ENCODE data around the gene SBF2.

The SBF2 gene

GRCh38 chr11:9738116-9738515 lies 555.9 kb downstream of the SBF2 start:
- Histone ChIP-seq H3K27ac (ENCODE audit: low read length) (no peak overlapping the region), H3K4me1 (ENCODE audit: control insufficient read depth, insufficient read depth, low read length) (no peaks in the 10 kb centered on the region), H3K4me3 (ENCODE audit: low read length in 2 of 2) (no peak overlapping the region), H3K36me3 (ENCODE audit: control insufficient read depth in 2 of 2, insufficient read depth in 2 of 2, low read length in 2 of 2) (peaks cover 28 to 30% of the 10 kb centered on the region in 2 donors), H3K9me3 (ENCODE audit: control insufficient read depth in 2 of 2, low read length in 2 of 2) (no peaks in the 10 kb centered on the region), H3K27me3 (ENCODE audit: control insufficient read depth in 1 of 2, insufficient read depth in 2 of 2, low read length in 2 of 2) (no peaks in the 10 kb centered on the region), H3K9ac (ENCODE audit: low read length in 2 of 2) (no peak overlapping the region)

GRCh38 chr11:9736365-9736764 lies 557.7 kb downstream of the SBF2 start:
- H3K27ac ChIP-seq (ENCODE audit: low read length) = no peak overlapping the region

GRCh38 chr11:9735919-9736318 lies 558.1 kb downstream of the SBF2 start:
- H3K4me3 ChIP-seq (ENCODE audit: low read length in 2 of 2) = no peak overlapping the region
- no peaks in the 10 kb centered on the region for H3K4me1 ChIP-seq (ENCODE audit: control insufficient read depth, insufficient read depth, low read length)
- H3K9me3 ChIP-seq (ENCODE audit: control insufficient read depth in 2 of 2, low read length in 2 of 2) = no peaks in the 10 kb centered on the region
- H3K27ac ChIP-seq (ENCODE audit: low read length) = no peak overlapping the region
- no peaks in the 10 kb centered on the region for H3K27me3 ChIP-seq (ENCODE audit: control insufficient read depth in 1 of 2, insufficient read depth in 2 of 2, low read length in 2 of 2)
- H3K9ac ChIP-seq (ENCODE audit: low read length in 2 of 2) = no peak overlapping the region
- H3K36me3 ChIP-seq (ENCODE audit: control insufficient read depth in 2 of 2, insufficient read depth in 2 of 2, low read length in 2 of 2) = peaks cover 35 to 36% of the 10 kb centered on the region in 2 donors

More at GRCh38 chr11:9736365-9736764, 557.7 kb downstream of the SBF2 start:
- H3K9ac ChIP-seq (ENCODE audit: low read length in 2 of 2) = no peak overlapping the region
- H3K9me3 ChIP-seq (ENCODE audit: control insufficient read depth in 2 of 2, low read length in 2 of 2) = no peaks in the 10 kb centered on the region
- H3K27me3 ChIP-seq (ENCODE audit: control insufficient read depth in 1 of 2, insufficient read depth in 2 of 2, low read length in 2 of 2) = no peaks in the 10 kb centered on the region
- peaks cover 36% of the 10 kb centered on the region in 2 donors for H3K36me3 ChIP-seq (ENCODE audit: control insufficient read depth in 2 of 2, insufficient read depth in 2 of 2, low read length in 2 of 2)
- no peaks in the 10 kb centered on the region for H3K4me1 ChIP-seq (ENCODE audit: control insufficient read depth, insufficient read depth, low read length)
- no peak overlapping the region for H3K4me3 ChIP-seq (ENCODE audit: low read length in 2 of 2)

- Histone ChIP-seq H3K27me3 (ENCODE audit: control insufficient read depth in 1 of 2, insufficient read depth in 2 of 2, low read length in 2 of 2) (no peaks in the 10 kb centered on the region), H3K36me3 (ENCODE audit: control insufficient read depth in 2 of 2, insufficient read depth in 2 of 2, low read length in 2 of 2) (peaks cover 28 to 31% of the 10 kb centered on the region in 2 donors), H3K4me3 (ENCODE audit: low read length in 2 of 2) (no peak overlapping the region), H3K27ac (ENCODE audit: low read length) (no peak overlapping the region), H3K9me3 (ENCODE audit: control insufficient read depth in 2 of 2, low read length in 2 of 2) (no peaks in the 10 kb centered on the region), H3K9ac (ENCODE audit: low read length in 2 of 2) (no peak overlapping the region), H3K4me1 (ENCODE audit: control insufficient read depth, insufficient read depth, low read length) (no peaks in the 10 kb centered on the region)
Measured at GRCh38 chr11:9735236-9735635, 558.8 kb downstream of the SBF2 start.

GRCh38 chr11:9733212-9733611 lies 560.8 kb downstream of the SBF2 start:
- Histone ChIP-seq H3K9ac (ENCODE audit: low read length in 2 of 2) (no peak overlapping the region), H3K27me3 (ENCODE audit: control insufficient read depth in 1 of 2, insufficient read depth in 2 of 2, low read length in 2 of 2) (no peaks in the 10 kb centered on the region), H3K9me3 (ENCODE audit: control insufficient read depth in 2 of 2, low read length in 2 of 2) (no peaks in the 10 kb centered on the region), H3K4me3 (ENCODE audit: low read length in 2 of 2) (no peak overlapping the region), H3K36me3 (ENCODE audit: control insufficient read depth in 2 of 2, insufficient read depth in 2 of 2, low read length in 2 of 2) (peaks cover 17 to 26% of the 10 kb centered on the region in 2 donors), H3K27ac (ENCODE audit: low read length) (no peak overlapping the region), H3K4me1 (ENCODE audit: control insufficient read depth, insufficient read depth, low read length) (no peaks in the 10 kb centered on the region)

GRCh38 chr11:9732453-9732852 lies 561.6 kb downstream of the SBF2 start:
- Histone ChIP-seq H3K9me3 (ENCODE audit: control insufficient read depth in 2 of 2, low read length in 2 of 2) (no peaks in the 10 kb centered on the region), H3K27ac (ENCODE audit: low read length) (no peak overlapping the region), H3K9ac (ENCODE audit: low read length in 2 of 2) (no peak overlapping the region), H3K27me3 (ENCODE audit: control insufficient read depth in 1 of 2, insufficient read depth in 2 of 2, low read length in 2 of 2) (no peaks in the 10 kb centered on the region), H3K4me1 (ENCODE audit: control insufficient read depth, insufficient read depth, low read length) (no peaks in the 10 kb centered on the region), H3K4me3 (ENCODE audit: low read length in 2 of 2) (no peak overlapping the region), H3K36me3 (ENCODE audit: control insufficient read depth in 2 of 2, insufficient read depth in 2 of 2, low read length in 2 of 2) (peaks cover 17 to 23% of the 10 kb centered on the region in 2 donors)

GRCh38 chr11:9731256-9731655 lies 562.8 kb downstream of the SBF2 start:
- peaks cover 17 to 18% of the 10 kb centered on the region in 2 donors for H3K36me3 ChIP-seq (ENCODE audit: control insufficient read depth in 2 of 2, insufficient read depth in 2 of 2, low read length in 2 of 2)
- H3K9ac ChIP-seq (ENCODE audit: low read length in 2 of 2) = no peak overlapping the region
- no peak overlapping the region for H3K4me3 ChIP-seq (ENCODE audit: low read length in 2 of 2)
- H3K4me1 ChIP-seq (ENCODE audit: control insufficient read depth, insufficient read depth, low read length) = no peaks in the 10 kb centered on the region
- no peaks in the 10 kb centered on the region for H3K9me3 ChIP-seq (ENCODE audit: control insufficient read depth in 2 of 2, low read length in 2 of 2)
- H3K27ac ChIP-seq (ENCODE audit: low read length) = no peak overlapping the region
- H3K27me3 ChIP-seq (ENCODE audit: control insufficient read depth in 1 of 2, insufficient read depth in 2 of 2, low read length in 2 of 2) = no peaks in the 10 kb centered on the region

Data from stomach smooth muscle (tissue), 2 donors.